DLD1 (cell line): ENCODE results near the gene SKAP2.

Experiments used
- in situ Hi-C: cut with HindIII; loops from 2 replicates; pipeline ENCODE4 v1.10.0; 2017; ENCODE audit warnings: low sequenced_read_pairs

SKAP2 gene

DNA sequence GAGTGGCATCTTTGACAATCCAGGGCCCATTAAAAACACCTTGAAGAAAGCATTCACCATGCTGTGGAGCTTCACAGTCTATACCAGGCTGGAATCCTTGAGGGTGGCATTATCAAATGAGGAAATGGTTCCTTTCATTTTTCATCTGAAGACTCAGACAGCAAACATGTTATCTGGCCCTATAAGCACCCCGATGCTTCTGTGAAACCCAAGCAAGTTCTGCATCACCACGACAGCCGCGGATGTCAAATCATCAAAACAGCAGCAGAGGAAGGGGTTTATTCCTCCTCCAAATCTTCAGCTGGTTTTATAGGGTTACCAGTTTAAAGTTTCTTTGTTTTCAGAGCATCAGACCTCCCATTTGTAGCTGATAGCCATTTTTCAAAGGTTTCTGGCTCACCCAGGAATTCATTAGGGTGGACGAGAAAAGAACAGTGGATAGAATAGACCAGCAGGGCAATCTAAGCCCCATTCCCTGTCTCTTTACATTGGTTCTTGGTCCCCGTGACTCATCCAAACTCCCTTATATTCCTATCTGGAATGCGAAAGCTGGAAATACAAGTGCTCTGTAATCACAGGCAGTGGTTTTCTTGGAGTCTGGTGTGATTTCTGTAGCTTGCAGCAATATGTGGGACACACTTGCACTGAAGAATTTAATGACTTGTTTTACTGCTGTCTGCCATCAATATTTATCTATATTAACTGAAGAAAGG is 217.9 kb downstream of the SKAP2 start:
- in situ Hi-C loops = no loop called here

DNA sequence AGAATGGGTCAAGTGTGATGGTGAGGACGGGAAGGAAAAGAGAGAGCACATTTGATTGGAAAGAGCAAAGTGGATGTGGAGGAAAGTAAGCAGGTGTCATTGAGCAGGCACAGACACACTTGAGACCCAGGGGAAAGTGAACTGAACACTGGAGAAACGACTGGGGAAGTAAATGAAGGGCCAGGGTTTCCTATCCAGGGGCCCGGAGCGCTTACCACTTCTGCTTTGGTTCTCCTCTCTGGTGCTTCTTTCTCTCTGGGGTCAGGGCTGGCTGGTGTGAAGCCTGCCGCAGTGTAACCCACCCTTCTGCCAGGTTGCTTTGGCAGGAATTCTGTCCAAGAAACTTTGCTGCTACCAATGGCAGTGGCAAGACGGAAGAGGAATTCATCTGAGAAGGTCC is 219.3 kb downstream of the SKAP2 start:
- in situ Hi-C loops = no loop called here

DNA sequence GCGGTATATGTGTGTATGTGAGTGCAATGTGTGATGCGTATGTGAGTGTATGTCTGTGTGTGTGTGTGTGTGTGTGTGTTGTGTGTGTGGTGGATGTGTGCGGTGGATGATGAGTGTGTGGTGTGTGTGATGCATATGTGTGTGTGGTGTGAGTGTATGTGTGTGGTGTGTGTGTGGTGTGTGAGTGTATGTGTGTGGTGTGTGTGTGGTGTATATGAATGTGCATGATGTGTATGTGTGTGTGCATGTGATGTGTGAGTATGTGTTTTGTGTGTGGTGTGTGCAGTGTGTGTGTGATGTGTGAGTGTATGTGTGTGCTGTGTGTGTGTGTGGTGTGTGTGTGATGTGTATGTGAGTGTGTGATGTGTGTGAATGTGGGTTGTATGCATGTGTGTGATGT is 222.0 kb downstream of the SKAP2 start:
- in situ Hi-C loops = no loop called here

DNA sequence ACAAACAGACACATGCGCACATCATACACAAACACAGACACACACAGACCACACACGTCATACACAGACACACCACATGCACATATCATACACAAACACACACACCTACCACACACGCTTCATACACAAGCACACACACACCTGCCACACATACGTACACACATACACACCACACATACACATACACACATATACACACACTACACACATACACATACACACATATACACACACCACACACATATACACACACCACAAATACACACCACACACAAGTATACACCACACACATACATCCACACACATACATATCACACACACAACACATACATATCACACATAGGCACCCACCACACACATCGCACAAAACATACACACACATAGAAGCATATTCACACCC is 224.7 kb downstream of the SKAP2 start:
- in situ Hi-C loops = no loop called here

DNA sequence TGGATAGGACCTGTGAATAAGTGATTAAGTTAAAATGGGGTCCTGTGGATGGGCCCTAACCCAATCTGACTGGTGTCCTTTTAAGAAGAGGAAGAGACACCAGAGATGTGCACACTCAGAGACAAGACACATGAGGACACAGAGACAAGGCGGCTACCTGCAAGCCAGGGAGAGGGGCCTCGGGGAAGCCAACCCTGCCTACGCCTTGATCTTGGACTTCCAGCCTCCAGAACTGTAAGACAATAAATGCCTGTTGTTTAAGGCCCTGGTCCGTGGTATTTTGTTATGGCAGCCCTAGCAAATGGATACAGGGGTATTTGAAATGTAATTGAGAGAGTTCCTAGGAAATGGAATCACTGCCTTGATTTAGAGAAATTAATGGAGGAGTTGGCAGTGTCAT is 225.3 kb downstream of the SKAP2 start:
- in situ Hi-C loops = no loop called here

DNA sequence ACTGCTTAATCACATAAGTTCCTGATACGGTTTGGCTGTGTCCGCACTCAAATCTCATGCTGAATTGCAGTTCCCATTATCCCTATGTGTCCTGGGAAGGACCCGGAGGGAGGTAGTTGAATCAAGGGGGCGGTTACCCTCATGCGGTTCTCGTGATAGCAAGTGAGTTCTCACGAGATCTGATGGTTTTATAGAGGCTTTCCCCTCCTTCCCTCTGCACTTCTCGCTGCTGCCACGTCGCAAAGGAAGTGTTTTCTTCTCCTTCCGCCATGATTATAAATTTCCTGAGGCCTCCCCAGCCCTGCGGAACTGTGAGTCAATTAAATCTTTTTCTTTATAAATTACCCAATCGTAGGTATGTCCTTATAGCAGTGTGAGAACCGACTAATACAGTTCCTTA is 226.2 kb downstream of the SKAP2 start:
- in situ Hi-C loops = no loop called here

DNA sequence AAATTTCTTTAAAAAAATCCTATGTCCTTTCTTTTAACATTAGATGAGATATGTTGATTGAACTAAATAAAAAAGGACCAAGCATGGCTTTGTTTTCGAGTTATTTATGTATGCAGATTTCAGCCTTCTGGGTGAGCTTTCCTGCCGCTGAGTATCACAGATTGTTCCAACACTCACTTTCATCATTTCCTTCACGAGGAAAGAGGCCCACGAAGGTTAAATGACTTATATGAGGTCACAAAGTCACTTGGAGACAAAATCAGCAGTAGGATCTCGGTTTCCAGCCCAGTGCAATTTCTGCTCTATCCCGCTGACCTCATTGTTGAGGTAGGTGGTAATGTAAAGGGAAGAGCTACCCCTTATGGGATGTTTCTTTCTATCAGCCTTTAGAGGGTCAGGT is 226.8 kb downstream of the SKAP2 start:
- in situ Hi-C loops = no loop called here

DNA sequence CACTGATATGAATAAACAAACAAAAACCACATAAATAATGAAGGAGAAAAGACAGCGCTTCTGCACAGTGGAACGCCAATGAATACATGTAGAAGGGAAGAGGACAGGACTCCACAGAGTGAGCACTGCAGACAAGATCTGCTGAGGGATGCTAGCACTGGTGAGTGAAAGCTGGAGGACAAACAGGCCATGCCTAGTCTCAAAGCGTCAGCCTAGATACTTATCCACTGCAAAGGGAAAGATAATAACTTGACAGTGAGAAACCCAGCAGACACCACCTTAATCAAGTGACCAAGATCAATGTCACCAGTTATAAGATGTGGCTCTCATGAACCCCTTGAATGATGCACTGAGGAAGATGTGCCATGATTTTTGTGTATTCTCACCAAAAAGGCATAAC is 227.6 kb downstream of the SKAP2 start:
- in situ Hi-C loops = no loop called here

DNA sequence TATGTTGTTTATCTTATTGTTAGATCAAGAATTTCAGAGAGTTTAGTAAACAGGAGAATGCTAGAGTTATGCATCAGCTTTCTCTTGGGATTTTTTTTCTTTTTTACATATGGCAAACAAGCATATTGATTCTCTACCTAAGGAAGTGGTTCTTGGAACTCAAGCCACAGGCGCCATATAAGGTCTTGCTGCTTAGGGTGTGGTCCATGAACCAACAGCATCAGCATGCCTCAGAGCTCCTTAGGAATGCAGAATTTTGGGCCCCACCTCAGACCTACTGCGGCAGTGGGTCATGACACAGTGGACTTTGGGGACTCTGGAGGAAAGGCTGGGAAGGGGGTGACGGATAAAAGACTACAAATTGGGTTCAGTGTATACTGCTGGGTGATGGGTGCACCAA is 230.8 kb downstream of the SKAP2 start:
- in situ Hi-C loops = no loop called here

DNA sequence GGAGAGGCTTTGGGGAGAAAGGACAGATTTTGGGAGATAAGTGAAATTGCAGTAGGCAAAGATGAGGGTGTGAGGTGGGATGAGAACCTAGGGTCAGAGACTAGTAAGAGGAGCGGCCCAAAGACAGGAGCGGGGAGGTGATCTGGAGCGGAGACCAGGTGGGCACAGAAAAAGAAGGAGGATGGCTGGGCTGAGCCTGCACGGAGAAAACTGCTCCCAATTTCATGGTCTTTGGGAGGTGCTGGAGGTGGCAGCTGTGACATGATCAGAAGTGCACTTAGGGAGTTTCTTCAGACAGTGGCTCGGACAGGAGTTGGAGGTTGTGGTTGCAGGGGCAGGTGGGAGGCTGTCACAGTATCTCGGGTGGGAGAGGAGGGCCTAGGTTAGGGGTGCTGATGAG is 232.8 kb downstream of the SKAP2 start:
- in situ Hi-C loops = no loop called here

DNA sequence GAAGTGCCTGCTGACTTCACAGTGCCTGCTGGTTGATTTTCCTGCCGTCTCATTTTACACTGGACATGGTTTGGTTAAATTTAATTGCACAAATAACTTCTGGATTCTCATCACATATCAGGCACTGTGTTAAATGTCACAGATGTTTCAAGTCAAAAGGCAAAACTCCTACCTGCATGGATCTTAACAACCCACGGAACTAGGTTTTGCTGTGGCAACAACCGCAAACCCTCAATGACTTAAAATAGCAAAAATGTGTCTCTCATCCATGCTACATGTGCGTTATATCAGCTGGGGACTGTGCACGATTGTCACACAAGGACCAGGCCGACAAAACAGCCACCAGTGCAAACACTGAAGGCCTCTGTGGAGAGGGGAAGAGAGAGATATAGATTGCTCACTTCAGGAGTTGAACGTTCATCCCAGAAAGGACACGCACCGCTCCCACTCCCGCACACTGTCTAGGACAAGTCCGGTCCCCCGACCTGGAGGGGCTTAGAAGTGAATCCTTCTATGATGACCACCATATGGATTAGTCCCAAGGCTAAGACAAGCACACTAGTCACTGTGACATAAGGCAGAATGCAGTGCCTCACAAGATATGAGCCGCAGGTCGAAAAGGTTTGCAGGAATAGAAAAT is 233.3 kb downstream of the SKAP2 start:
- in situ Hi-C loops = no loop called here

DNA sequence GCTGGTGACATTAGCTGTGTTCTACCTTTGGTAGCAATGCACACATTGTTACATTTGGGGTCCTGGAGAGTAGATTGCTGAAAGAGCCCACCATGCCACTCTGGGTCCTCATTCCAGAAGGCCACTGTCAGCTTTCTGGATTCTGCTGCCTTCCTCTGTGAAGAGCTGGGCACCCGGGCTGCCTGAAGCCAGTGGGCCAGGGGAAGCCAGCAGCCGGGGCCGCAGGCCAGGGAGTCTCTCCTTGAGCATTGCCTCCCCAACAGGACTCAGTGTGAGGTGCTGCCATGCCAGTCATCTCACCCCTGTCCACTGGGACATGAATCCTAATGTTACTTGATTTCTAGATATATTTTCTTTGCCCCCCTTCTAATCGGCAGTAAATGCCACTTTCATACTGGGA is 234.0 kb downstream of the SKAP2 start:
- in situ Hi-C loops = no loop called here

DNA sequence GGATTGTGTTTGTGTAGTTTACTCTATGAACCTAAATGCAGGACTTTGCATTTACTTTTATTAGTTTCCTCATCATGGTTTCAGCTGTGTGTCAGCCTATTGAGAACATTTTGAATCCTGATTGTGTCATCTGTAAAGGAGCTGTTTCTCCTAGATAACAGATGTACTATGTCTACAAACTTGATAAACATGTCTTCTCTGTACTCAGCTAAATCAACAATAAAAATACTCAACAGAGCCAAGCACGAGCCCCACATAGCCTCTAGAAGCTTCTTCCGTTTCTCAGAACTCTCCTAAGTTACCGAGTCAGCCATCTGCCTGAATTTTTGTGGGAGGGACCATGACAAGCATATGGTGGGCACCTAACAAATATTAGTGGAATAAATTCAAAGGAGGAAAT is 234.7 kb downstream of the SKAP2 start:
- in situ Hi-C loops = no loop called here

DNA sequence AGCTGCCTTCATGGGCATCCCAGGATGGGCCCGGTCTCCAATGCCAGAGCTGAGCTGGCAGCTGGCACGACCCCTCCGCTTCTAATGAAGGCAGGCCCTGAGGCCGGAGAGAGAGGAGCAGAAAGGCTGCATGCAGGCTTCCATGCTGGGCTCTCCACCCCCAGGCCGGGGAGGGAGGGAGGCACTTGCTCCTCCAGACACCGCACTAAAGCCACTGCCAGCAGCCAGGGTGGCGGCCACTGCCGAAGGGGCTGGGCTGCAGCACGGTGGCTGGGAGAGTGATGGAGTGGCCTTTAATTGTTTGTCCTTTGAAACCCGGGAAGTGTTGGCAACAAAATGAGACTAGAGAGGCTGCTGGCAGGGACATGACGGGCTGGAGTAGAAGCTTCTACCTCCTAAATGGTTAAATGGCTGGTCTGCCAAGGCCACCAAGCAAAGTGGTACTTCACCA is 236.5 kb downstream of the SKAP2 start:
- in situ Hi-C loops = no loop called here

DNA sequence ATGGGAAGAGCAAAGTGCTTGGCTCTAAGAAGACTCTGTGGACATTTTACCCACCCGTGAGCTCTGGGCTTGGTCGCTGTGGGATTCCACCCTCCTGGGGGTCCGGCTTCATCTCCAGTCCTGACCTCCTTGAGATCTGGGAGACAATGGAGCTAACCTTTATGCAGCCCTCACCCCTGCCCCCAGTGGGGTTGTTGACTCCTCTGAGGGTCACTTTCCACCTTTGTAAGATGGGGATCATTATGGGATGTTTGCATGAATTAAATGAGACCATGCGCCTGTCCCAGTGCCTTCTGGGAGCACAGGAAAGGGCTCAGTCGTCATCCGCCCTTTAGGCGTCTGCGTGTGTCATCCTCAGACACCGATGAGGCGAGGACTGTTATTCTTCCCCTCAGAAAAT is 237.2 kb downstream of the SKAP2 start:
- in situ Hi-C loops = no loop called here

DNA sequence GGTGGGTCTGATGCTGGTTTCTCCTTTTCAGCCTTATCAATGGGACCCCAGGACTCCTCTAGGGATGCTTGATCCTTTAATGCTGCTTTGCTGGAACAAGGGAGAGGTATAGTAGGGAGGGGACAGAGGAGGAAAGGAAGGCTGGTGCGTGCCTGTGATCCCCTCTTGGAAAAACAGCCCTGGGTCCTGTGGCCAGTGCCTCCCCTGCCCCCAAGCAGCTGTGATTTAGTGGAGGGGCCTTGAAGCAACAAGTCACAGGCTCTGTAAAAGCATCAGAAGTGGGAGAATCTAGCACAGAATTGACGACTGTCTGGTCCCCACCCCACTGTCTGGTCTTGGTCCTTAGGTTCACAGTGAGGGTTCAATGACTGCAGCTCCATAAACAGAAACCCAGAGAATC is 237.7 kb downstream of the SKAP2 start:
- in situ Hi-C loops = no loop called here

DNA sequence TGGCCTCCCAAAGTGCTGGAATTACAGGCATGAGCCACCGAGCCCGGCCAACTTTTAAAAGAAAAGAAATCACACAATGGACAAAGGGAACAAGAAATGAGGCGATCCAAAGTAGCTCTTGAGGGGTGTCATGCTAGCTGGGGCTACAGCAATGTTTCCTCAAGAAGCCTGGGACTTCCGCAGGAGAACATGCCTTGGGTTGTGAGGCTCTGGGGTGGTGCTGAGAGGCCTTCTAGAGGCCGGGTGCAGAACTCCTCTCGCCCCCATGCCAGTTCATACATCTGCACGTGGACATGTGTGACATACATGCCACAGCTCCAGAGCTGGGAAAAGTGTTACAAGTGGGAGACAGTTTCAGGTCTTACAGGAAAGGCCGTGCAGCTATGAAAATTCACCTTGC is 238.2 kb downstream of the SKAP2 start:
- in situ Hi-C loops = no loop called here

DNA sequence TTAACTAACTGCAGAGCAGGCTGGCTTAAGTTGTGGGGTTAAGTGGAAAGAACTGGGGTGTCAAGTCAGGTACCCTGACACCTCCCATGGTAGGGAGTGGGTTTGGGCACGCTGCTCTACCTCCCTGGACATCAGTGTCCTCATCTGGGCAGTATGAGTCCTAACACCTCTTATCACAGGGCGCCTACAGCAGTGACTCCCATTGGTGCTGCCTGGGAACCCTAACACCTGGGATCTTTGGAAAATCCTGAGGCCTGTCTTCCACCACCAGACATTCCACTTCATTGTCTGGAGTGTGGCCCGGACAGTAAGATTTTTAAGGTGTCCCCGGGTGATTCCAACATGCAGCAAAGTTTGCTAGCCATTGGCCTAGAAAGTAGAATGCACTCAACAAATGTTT is 239.1 kb downstream of the SKAP2 start:
- in situ Hi-C loops = no loop called here

DNA sequence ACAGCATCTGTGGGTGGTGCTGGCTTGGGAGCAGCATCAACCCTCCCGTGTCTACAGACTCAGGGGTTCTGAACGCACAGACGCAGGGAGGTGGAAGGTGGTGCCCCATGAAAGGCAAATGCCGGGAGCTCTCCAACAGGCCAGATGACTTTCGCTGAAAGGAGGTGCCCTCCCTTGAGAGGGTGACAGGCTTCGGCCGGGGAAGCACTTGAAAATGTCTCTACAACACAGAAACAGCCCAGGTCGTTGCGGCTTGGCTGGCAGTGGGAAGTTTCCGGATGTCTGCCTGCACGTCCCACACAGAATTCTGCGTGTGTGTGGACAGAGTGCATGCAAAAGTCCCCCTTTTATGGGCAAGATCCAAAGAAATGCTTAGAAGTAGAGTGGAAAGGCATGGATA is 239.6 kb downstream of the SKAP2 start:
- in situ Hi-C loops = no loop called here

DNA sequence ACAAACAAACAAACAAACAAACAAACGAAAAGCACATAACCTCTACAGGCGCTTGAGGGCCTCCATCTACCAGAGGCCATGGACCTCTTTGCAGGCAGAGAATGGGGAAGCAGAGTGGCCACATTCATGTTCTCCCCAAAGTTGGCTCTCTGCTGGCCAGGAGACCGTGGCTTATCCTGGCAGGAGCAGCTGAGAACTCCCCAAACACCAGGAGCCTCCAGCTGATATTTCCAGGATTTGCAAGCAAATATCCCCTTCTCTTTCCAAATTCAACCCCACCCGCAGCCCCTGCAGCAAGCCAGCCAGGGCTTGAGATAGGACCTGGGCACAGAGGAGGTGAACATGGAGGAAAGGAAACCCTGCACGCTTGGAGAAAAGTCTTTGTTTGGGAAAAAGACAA is 240.0 kb downstream of the SKAP2 start:
- in situ Hi-C loops = no loop called here

DNA sequence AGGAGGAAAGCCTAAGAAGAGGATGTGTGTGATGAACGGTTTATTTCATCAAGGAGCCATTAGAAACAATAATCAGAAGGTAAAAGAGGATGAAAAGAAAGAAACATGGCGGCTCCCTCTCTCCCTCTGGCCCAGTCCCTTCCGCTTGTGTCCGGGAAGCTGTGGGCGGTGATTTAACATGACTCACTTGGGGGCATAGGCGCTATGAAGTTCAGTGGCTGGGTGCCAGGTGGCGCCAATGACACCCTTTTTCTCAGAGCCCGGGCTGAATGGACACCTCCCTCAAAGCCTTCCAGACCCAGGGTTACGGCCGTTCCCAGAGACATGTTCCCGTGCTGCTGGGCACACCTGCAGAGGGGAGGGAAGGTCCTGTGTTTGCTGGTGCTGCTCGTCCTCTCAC is 244.0 kb downstream of the SKAP2 start:
- in situ Hi-C loops = no loop called here

DNA sequence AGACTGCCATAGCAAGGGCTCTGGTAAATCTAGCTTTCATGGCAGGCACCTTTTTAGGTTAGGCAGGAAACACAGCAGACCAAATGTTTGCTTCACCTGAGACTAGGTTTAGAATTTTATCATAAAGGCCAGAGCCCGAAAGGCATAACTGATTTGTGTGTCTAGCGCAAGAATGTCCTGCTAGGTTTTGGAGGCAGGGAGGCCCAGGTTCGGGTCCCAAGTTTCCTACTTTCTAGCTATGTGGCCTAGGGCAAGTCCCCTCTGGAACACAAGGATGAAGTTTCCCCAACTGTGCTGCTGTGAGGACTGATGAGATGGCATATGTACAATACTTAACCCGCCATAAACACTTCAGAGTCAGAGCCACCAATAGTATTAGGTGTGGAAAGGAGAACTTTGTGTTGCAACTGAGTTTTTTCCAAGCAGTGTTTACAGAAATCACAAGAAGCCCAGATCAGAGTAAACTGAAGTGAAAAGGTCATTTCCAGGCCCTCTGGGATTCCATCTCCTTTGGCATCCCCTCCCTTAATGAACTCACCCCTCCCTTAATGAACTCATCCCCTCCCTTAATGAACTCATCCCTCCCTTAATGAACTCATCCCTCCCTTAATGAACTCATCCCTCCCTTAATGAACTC is 244.9 kb downstream of the SKAP2 start:
- in situ Hi-C loops = no loop called here
